A549 (cell line): Measurements from ENCODE around the gene IGF2BP3. TPM values are rescaled to one million over a fixed set of nuclear protein-coding genes. Genes with fewer than 3 reads are reported as not detected.

ENCODE experiments used
- CBX2 ChIP-seq: fragments of 200-600 bp; sonication (generic); IDR thresholded peaks from 2 replicates; pipeline ENCODE4 v1.6.1; 2016; ENCODE audit warnings: low read depth, mild to moderate bottlenecking, borderline replicate concordance
- CEBPB ChIP-seq, 2 experiments: fragments of >200 bp in 1 of 2; sonication (Bioruptor Twin) in 1 of 2; formaldehyde crosslinking in 1 of 2; IDR thresholded peaks; 2 replicates each; pipeline ENCODE4 v1.6.1; 2012 to 2016
- CHD4 ChIP-seq: fragments of 200-600 bp; sonication (generic); IDR thresholded peaks from 2 replicates; pipeline ENCODE4 v1.6.1; 2016; ENCODE audit warnings: antibody characterized with exemption, mild to moderate bottlenecking, borderline replicate concordance
- EHMT2 ChIP-seq: fragments of 200-600 bp; sonication (generic); IDR thresholded peaks from 2 replicates; pipeline ENCODE4 v1.6.1; 2016; ENCODE audit warnings: antibody characterized with exemption, low read depth, mild to moderate bottlenecking, moderate library complexity
- ESRRA ChIP-seq: fragments of 150-350 bp; IDR thresholded peaks from 2 replicates; pipeline ENCODE4 v1.6.1; 2014; ENCODE audit warnings: mild to moderate bottlenecking, low read length, borderline replicate concordance
- FOSL2 ChIP-seq, 2 experiments: fragments of 450-650 bp in 1 of 2; fragments of >200 bp in 1 of 2; sonication (Bioruptor Twin) in 1 of 2; formaldehyde crosslinking; IDR thresholded peaks; 2 replicates each; pipeline versions ENCODE4 v1.5.0 to v1.6.1; 2016 to 2020; ENCODE audit warnings: mild to moderate bottlenecking in 1 of 2, moderate library complexity in 1 of 2
- FOXS1 ChIP-seq: fragments of 250-450 bp; sonication (Bioruptor Pico); IDR thresholded peaks from 2 replicates; pipeline ENCODE4 v1.5.0; 2020; ENCODE audit warnings: mild to moderate bottlenecking, moderate library complexity
- GATA3 ChIP-seq: IDR thresholded peaks from 2 replicates; pipeline ENCODE4 v1.6.1; 2012; ENCODE audit warnings: borderline replicate concordance
- HOXA7 ChIP-seq: fragments of 250-450 bp; sonication (Bioruptor Pico); IDR thresholded peaks from 2 replicates; pipeline ENCODE4 v1.5.0; 2020; ENCODE audit warnings: mild to moderate bottlenecking, moderate library complexity
- JUNB ChIP-seq: fragments of >200 bp; sonication (Bioruptor Twin); formaldehyde crosslinking; IDR thresholded peaks from 2 replicates; pipeline ENCODE4 v1.6.1; 2016
- KDM1A ChIP-seq: fragments of 200-600 bp; sonication (generic); IDR thresholded peaks from 2 replicates; pipeline ENCODE4 v1.6.1; 2016; ENCODE audit warnings: low read depth, mild to moderate bottlenecking
- NFE2L2 ChIP-seq: fragments of 150-350 bp; conservative IDR thresholded peaks from 2 replicates; pipeline ENCODE4 v1.6.1; 2014; ENCODE audit warnings: low read length
- PBX3 ChIP-seq: IDR thresholded peaks from 2 replicates; pipeline ENCODE4 v1.6.1; 2012
- REST ChIP-seq: fragments of 200-600 bp; sonication (generic); IDR thresholded peaks from 2 replicates; pipeline ENCODE4 v1.6.1; 2016; ENCODE audit warnings: antibody characterized with exemption, mild to moderate bottlenecking, moderate library complexity
- SMC3 ChIP-seq: fragments of >200 bp; sonication (Bioruptor Twin); formaldehyde crosslinking; IDR thresholded peaks from 3 replicates; pipeline ENCODE4 v1.6.1; 2018; ENCODE audit warnings: inconsistent platforms
- TP53 ChIP-seq: fragments of 250-450 bp; sonication (Bioruptor Pico); IDR thresholded peaks from 2 replicates; pipeline ENCODE4 v1.5.0; 2021; ENCODE audit warnings: mild to moderate bottlenecking, moderate library complexity
- USF2 ChIP-seq: fragments of 450-650 bp; IDR thresholded peaks from 2 replicates; pipeline ENCODE4 v1.6.1; 2014; ENCODE audit warnings: antibody characterized with exemption
- polyA plus RNA-seq, 4 experiments: library from polyadenylated mRNA; depleted of rRNA in 3 of 4; stranded (reverse); fragments of >200 nt; fragmentation: RNase III in 1 of 4; extraction: RNeasy Plus Mini Kit Qiagen cat#74134 plus additional on column Dnase treatment in 1 of 4; gene quantifications; 2 replicates in 3 of 4; 3 replicates in 1 of 4; pipeline ENCODE4 v1.2.3, GENCODE V29; 2011 to 2017
- TF ChIP-seq, protein P1 (sequence below): fragments of 150-350 bp; IDR thresholded peaks from 2 replicates; pipeline ENCODE4 v1.6.1; 2014; ENCODE audit warnings: low read depth, mild to moderate bottlenecking, low read length
- TF ChIP-seq, protein P2 (sequence below): IDR thresholded peaks from 2 replicates; pipeline ENCODE4 v1.6.1; 2012
- TF ChIP-seq, protein P3 (sequence below): fragments of 250-450 bp; sonication (Bioruptor Pico); IDR thresholded peaks from 2 replicates; pipeline ENCODE4 v1.5.0; 2021; ENCODE audit warnings: mild to moderate bottlenecking, moderate library complexity, borderline replicate concordance
- TF ChIP-seq, protein P4 (sequence below): fragments of >200 bp; sonication (Bioruptor Twin); formaldehyde crosslinking; IDR thresholded peaks from 2 replicates; pipeline ENCODE4 v1.6.1; 2016

Gene IGF2BP3
- polyA plus RNA-seq, 2 of the 4 experiments (the other 2 are of a cell fraction) = 26.7 to 62.0 TPM

GRCh38 chr7:23357190-23358093, 112.8 kb downstream of the IGF2BP3 start (continued):
- TF ChIP-seq GATA3 (peak; percentile 93; the same call in 1 of the 2 replicates), PBX3 (0 out of 2 replicates have a peak, but pooled peaks have one; percentile 11), ESRRA (no peak), EHMT2 (no peak), CBX2 (no peak), KDM1A (no peak), SMC3 (peak; percentile 64; the same call in 1 of the 3 replicates), JUNB (peak; percentile 86), TP53 (CRISPR knock-in tag) (no peak), USF2 (no peak), CEBPB (IDR thresholded peaks at IDR 0.05) (peak; percentile 88 to 90), CHD4 (no peak), NFE2L2 (no peak), HOXA7 (CRISPR knock-in tag) (no peak), FOSL2 (IDR thresholded peaks at IDR 0.05) (peak; percentile 73), FOSL2 (CRISPR knock-in tag; IDR thresholded peaks at IDR 0.05) (peak; percentile 86), FOXS1 (peak; percentile 61; the same call in 1 of the 2 replicates), REST (no peak)
- TF ChIP-seq, protein P1, sequence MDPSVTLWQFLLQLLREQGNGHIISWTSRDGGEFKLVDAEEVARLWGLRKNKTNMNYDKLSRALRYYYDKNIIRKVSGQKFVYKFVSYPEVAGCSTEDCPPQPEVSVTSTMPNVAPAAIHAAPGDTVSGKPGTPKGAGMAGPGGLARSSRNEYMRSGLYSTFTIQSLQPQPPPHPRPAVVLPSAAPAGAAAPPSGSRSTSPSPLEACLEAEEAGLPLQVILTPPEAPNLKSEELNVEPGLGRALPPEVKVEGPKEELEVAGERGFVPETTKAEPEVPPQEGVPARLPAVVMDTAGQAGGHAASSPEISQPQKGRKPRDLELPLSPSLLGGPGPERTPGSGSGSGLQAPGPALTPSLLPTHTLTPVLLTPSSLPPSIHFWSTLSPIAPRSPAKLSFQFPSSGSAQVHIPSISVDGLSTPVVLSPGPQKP = no peak
- TF ChIP-seq, protein P2, sequence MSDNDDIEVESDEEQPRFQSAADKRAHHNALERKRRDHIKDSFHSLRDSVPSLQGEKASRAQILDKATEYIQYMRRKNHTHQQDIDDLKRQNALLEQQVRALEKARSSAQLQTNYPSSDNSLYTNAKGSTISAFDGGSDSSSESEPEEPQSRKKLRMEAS = peak; percentile 53; the same call in 1 of the 2 replicates
- TF ChIP-seq, protein P3, sequence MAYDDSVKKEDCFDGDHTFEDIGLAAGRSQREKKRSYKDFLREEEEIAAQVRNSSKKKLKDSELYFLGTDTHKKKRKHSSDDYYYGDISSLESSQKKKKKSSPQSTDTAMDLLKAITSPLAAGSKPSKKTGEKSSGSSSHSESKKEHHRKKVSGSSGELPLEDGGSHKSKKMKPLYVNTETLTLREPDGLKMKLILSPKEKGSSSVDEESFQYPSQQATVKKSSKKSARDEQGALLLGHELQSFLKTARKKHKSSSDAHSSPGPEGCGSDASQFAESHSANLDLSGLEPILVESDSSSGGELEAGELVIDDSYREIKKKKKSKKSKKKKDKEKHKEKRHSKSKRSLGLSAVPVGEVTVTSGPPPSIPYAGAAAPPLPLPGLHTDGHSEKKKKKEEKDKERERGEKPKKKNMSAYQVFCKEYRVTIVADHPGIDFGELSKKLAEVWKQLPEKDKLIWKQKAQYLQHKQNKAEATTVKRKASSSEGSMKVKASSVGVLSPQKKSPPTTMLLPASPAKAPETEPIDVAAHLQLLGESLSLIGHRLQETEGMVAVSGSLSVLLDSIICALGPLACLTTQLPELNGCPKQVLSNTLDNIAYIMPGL = no peak
- TF ChIP-seq, protein P4, sequence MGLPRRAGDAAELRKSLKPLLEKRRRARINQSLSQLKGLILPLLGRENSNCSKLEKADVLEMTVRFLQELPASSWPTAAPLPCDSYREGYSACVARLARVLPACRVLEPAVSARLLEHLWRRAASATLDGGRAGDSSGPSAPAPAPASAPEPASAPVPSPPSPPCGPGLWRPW = peak; percentile 25; the same call in 1 of the 2 replicates
